Psoas muscle (tissue), 7 donors: ENCODE data around the gene CHRNA9. TPM values are rescaled to one million over a fixed set of nuclear protein-coding genes. Genes with fewer than 3 reads are reported as not detected.

Experiments used
- polyA plus RNA-seq, 3 donors: library from polyadenylated mRNA; stranded (reverse); fragments of 200-250 nt; gene quantifications; one replicate each; pipeline ENCODE4 v1.2.3, GENCODE V29; 2013
- total RNA-seq, 4 donors: library from RNA; stranded (reverse); fragmentation: NEBNext Ultra II Directional in 2 of 4; extraction: Animal tissue kit (Norgen Biotek cat#: 25700) in 2 of 4; gene quantifications; one replicate each; pipeline versions ENCODE4 v1.2.1 to v1.2.4, GENCODE V29; 2021 to 2023
- donor health status: healthy with polysubstance abuse.
- donor health status: DM: no; HTN: no; CAD: no; lungs with moderate emphysema.
- donor health status: Bipolar disorder and iron deficiency.
- donor health status: healthy.
- donor health status: DM: no; HTN: no; CAD: no.
- donor health status: DM: no; HTN: no; CAD: no.
- donor health status: DM: yes; HTN: yes; CAD: no.

The CHRNA9 gene
- total and polyA plus RNA-seq, 7 donors: 0.01 TPM; not detected in 6

Other genes starting within 250 kb of the CHRNA9 start
- under 1 TPM in 3 of 4 donors, not detected in 1; 0.23 to 0.68 (median 0.30) TPM for gene RHOH, start 138.3 kb upstream of the CHRNA9 start, total RNA-seq
- under 1 TPM; 0.04 to 0.15 (median 0.13) TPM for gene RHOH, start 138.3 kb upstream of the CHRNA9 start, polyA plus RNA-seq